Endothelial cell of umbilical vein (primary cell): Measurements from ENCODE around the gene CAPNS2. TPM values are rescaled to one million over a fixed set of nuclear protein-coding genes. Genes with fewer than 3 reads are reported as not detected.

Source experiments
- BruUV-seq: library from RNA; stranded (reverse); fragments of 400-500 nt; replicated peaks from 2 replicates; lab custom pipeline; 2021; lab: Mats Ljungman, UMichigan
- CTCF ChIA-PET: fragments of 300-600, 350-600 bp; sonication (Branson Sonifier 250); formaldehyde crosslinking; loops from one replicate; lab custom pipeline; 2021; ENCODE audit warnings: antibody characterized with exemption, inconsistent platforms; lab: Charles Lee
- POLR2A ChIA-PET: fragments of 300-600, 350-600 bp; sonication (Branson Sonifier 250); formaldehyde crosslinking; loops from one replicate; lab custom pipeline; 2021; ENCODE audit warnings: antibody characterized with exemption, inconsistent platforms; lab: Charles Lee
- DNase-seq: peaks from one replicate; pipeline ENCODE4 v3.0.0-alpha.2; 2011; ENCODE audit warnings: low read depth, low spot score
- FAIRE-seq: peaks from 2 replicates; lab custom pipeline; 2011; peaks lifted over from hg19 to GRCh38; lab: Jason Lieb, UNC
- H2AFZ ChIP-seq: 2 replicates; pipeline ENCODE4 v1.6.0; 2012; ENCODE audit warnings: low read depth, low read length, control low read depth, inconsistent platforms
- H3K27ac ChIP-seq: 2 replicates; pipeline ENCODE4 v1.5.1; 2011; ENCODE audit warnings: low read depth, mild to moderate bottlenecking, control low read depth, low read length, moderate library complexity; ENCODE audit not compliant: insufficient read depth
- H3K27me3 ChIP-seq, 2 experiments: 2 replicates each; pipeline versions ENCODE4 v1.6.0 to v1.6.1; 2011; ENCODE audit warnings: low read length in 2 of 2, mixed read lengths in 1 of 2; ENCODE audit not compliant: control insufficient read depth in 2 of 2, insufficient read depth in 2 of 2
- H3K36me3 ChIP-seq, 2 experiments: 2 replicates in 1 of 2; 3 replicates in 1 of 2; pipeline ENCODE4 v1.5.1; 2011; ENCODE audit warnings: low read length in 2 of 2, mild to moderate bottlenecking in 1 of 2, moderate library complexity in 1 of 2; ENCODE audit not compliant: control insufficient read depth in 2 of 2, insufficient read depth in 2 of 2; ENCODE audit errors: extremely low read depth in 1 of 2
- H3K4me1 ChIP-seq: 3 replicates; pipeline ENCODE4 v1.5.1; 2011; ENCODE audit warnings: mild to moderate bottlenecking, low read length; ENCODE audit not compliant: control insufficient read depth, insufficient read depth; ENCODE audit errors: extremely low read depth
- H3K4me2 ChIP-seq: 2 replicates; pipeline ENCODE4 v1.6.1; 2011; ENCODE audit warnings: low read length, control low read depth, mixed read lengths; ENCODE audit not compliant: insufficient read depth
- H3K4me3 ChIP-seq, 3 experiments: fragments of 200-600 bp in 1 of 3; sonication (generic), shearing (Covaris generic) in 1 of 3; replicated peaks in 1 of 3; 2 replicates each; pipeline ENCODE4 v1.5.1; 2011 to 2016; ENCODE audit warnings: control low read depth in 3 of 3, low read length in 3 of 3, mild to moderate bottlenecking in 2 of 3, inconsistent platforms in 1 of 3, low read depth in 1 of 3, moderate library complexity in 1 of 3; ENCODE audit not compliant: insufficient read depth in 1 of 3
- H3K79me2 ChIP-seq: 2 replicates; pipeline ENCODE4 v1.6.0; 2012; ENCODE audit warnings: low read length, inconsistent platforms; ENCODE audit not compliant: control insufficient read depth, insufficient read depth
- H3K9ac ChIP-seq: replicated peaks from 2 replicates; pipeline ENCODE3; 2011; ENCODE audit warnings: low read length, control low read depth; ENCODE audit not compliant: insufficient read depth; ENCODE audit errors: extremely low read depth
- H3K9me1 ChIP-seq: replicated peaks from 3 replicates; pipeline ENCODE4 v1.6.0; 2011; ENCODE audit warnings: mild to moderate bottlenecking, low read length; ENCODE audit not compliant: control insufficient read depth, insufficient read depth; ENCODE audit errors: extremely low read depth
- H3K9me3 ChIP-seq: replicated peaks from 2 replicates; pipeline ENCODE4 v1.5.1; 2012; ENCODE audit warnings: low read length, inconsistent platforms; ENCODE audit not compliant: control insufficient read depth, insufficient read depth
- H4K20me1 ChIP-seq: replicated peaks from 2 replicates; pipeline ENCODE3; 2011; ENCODE audit warnings: mild to moderate bottlenecking, low read length; ENCODE audit not compliant: control insufficient read depth, insufficient read depth; ENCODE audit errors: extremely low read depth
- FOS ChIP-seq: IDR thresholded peaks from 2 replicates; pipeline ENCODE4 v1.6.1; 2011; ENCODE audit warnings: mild to moderate bottlenecking, low read length, moderate library complexity, borderline replicate concordance; ENCODE audit not compliant: insufficient read depth
- GATA2 ChIP-seq: IDR thresholded peaks from 2 replicates; pipeline ENCODE4 v1.7.0; 2011; ENCODE audit warnings: low read depth, mild to moderate bottlenecking, moderate library complexity, mixed read lengths, low read length; ENCODE audit not compliant: insufficient read length, insufficient read depth
- MYC ChIP-seq: IDR thresholded peaks from one replicate; pipeline ENCODE4 v1.6.1; 2011; ENCODE audit warnings: mild to moderate bottlenecking, low read depth, low read length
- POLR2A ChIP-seq: IDR thresholded peaks from 2 replicates; pipeline ENCODE4 v1.6.1; 2012; ENCODE audit warnings: low read depth, mild to moderate bottlenecking, control low read depth, low read length
- dilution Hi-C: fragments of 300-500 bp; cut with MboI; formaldehyde crosslinking; loops from one replicate; pipeline ENCODE4 v1.15.0; 2019; ENCODE audit warnings: low sequenced_read_pairs; ENCODE audit not compliant: extremely low pct_ligation_motif_present
- intact Hi-C: fragments of 100-400 bp; cut with micrococcal nuclease; formaldehyde crosslinking; loops from one replicate; pipeline ENCODE4 v1.10.0; 2022
- polyA plus RNA-seq, 4 experiments: library from polyadenylated mRNA; depleted of rRNA in 3 of 4; stranded (reverse) in 3 of 4; unstranded in 1 of 4; fragments of >200 nt; gene quantifications; 2 replicates each; pipeline versions ENCODE4 v1.2.1 to v1.2.3, GENCODE V29; 2011 to 2012; ENCODE audit warnings: missing spikeins in 1 of 4
- total RNA-seq: library from RNA; stranded (reverse); gene quantifications from 2 replicates; pipeline ENCODE4 v1.2.3, GENCODE V29; 2021

Gene CAPNS2
- total and polyA plus RNA-seq, 2 donors (not counting 3 experiments of a cell fraction or from before 2014, with no cell fraction given) = 1.4 to 3.2 TPM

- H3K9me1 ChIP-seq = no peaks in the 10 kb centered on the region
- H3K27ac ChIP-seq = no peak overlapping the region
- FAIRE-seq (no peak), DNase-seq (no peak)
- H3K36me3 ChIP-seq = peaks cover 26 to 35% of the 10 kb centered on the region in 2 experiments
- H3K9me3 ChIP-seq = no peaks in the 10 kb centered on the region
- POLR2A ChIA-PET = no interaction called here
- BruUV-seq = no TSS peak
- dilution Hi-C loops (no loop called here), intact Hi-C loops (no loop called here)
- no peak overlapping the region for H3K9ac ChIP-seq
- H3K27me3 ChIP-seq = no peaks in the 10 kb centered on the region
- CTCF ChIA-PET = no interaction called here
- no peak overlapping the region for H2AFZ ChIP-seq
- H3K4me3 ChIP-seq = no peak overlapping the region
- no peak for TF ChIP-seq POLR2A
- no peaks in the 10 kb centered on the region for H3K4me1 ChIP-seq
- H4K20me1 ChIP-seq = no peaks in the 10 kb centered on the region
- no peak overlapping the region for H3K4me2 ChIP-seq
- no peaks in the 10 kb centered on the region for H3K79me2 ChIP-seq
Measured at GRCh38 chr16:55577887-55578286, 11.4 kb downstream of the CAPNS2 start.

- FAIRE-seq (no peak), DNase-seq (no peak)
- Histone ChIP-seq H3K4me3 (no peak overlapping the region), H3K79me2 (no peaks in the 10 kb centered on the region), H3K9ac (no peak overlapping the region), H3K36me3 (peaks cover 4 to 11% of the 10 kb centered on the region in 2 experiments), H3K4me2 (no peak overlapping the region), H3K4me1 (no peaks in the 10 kb centered on the region), H3K27me3 (no peaks in the 10 kb centered on the region), H3K27ac (no peak overlapping the region), H3K9me1 (no peaks in the 10 kb centered on the region), H3K9me3 (no peaks in the 10 kb centered on the region), H2AFZ (no peak overlapping the region), H4K20me1 (no peaks in the 10 kb centered on the region)
- BruUV-seq = no TSS peak
- intact Hi-C loops = no loop called here
- CTCF ChIA-PET = interaction anchor here (1.3 kb wide), 1 partner anchor 121 kb away, joined by 5 read pairs; no protein-coding TSS in a partner anchor
- POLR2A ChIA-PET = no interaction called here
- TF ChIP-seq MYC = no peak
- TF ChIP-seq GATA2 = no peak
- no peak for TF ChIP-seq POLR2A
- no peak for TF ChIP-seq FOS
- dilution Hi-C loops = no loop called here
Measured at GRCh38 chr16:55585631-55586030, 19.1 kb downstream of the CAPNS2 start.
